Activated CD4-positive, alpha-beta T cell treated with anti-CD3 and anti-CD28 coated beads for 24 hours (primary cell): Measurements from ENCODE around the gene LTB4R.

ENCODE experiments used
- DNase-seq, 2 donors: peaks; one replicate each; pipeline ENCODE4 v3.0.0-alpha.2; 2020; ENCODE audit warnings: low read depth in 2 of 2

The LTB4R gene, protein sequence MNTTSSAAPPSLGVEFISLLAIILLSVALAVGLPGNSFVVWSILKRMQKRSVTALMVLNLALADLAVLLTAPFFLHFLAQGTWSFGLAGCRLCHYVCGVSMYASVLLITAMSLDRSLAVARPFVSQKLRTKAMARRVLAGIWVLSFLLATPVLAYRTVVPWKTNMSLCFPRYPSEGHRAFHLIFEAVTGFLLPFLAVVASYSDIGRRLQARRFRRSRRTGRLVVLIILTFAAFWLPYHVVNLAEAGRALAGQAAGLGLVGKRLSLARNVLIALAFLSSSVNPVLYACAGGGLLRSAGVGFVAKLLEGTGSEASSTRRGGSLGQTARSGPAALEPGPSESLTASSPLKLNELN

DNA sequence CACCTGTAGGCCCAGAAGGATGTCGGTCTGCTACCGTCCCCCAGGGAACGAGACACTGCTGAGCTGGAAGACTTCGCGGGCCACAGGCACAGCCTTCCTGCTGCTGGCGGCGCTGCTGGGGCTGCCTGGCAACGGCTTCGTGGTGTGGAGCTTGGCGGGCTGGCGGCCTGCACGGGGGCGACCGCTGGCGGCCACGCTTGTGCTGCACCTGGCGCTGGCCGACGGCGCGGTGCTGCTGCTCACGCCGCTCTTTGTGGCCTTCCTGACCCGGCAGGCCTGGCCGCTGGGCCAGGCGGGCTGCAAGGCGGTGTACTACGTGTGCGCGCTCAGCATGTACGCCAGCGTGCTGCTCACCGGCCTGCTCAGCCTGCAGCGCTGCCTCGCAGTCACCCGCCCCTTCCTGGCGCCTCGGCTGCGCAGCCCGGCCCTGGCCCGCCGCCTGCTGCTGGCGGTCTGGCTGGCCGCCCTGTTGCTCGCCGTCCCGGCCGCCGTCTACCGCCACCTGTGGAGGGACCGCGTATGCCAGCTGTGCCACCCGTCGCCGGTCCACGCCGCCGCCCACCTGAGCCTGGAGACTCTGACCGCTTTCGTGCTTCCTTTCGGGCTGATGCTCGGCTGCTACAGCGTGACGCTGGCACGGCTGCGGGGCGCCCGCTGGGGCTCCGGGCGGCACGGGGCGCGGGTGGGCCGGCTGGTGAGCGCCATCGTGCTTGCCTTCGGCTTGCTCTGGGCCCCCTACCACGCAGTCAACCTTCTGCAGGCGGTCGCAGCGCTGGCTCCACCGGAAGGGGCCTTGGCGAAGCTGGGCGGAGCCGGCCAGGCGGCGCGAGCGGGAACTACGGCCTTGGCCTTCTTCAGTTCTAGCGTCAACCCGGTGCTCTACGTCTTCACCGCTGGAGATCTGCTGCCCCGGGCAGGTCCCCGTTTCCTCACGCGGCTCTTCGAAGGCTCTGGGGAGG, at the start of gene LTB4R:
LTB4R (plus strand) TSS at position 857 of the 959 bp plus-strand sequence. CDS start 4,150 bp downstream, outside the sequence.
- DNase-seq, result peak in 1 of 2 donors; percentile 34

DNA sequence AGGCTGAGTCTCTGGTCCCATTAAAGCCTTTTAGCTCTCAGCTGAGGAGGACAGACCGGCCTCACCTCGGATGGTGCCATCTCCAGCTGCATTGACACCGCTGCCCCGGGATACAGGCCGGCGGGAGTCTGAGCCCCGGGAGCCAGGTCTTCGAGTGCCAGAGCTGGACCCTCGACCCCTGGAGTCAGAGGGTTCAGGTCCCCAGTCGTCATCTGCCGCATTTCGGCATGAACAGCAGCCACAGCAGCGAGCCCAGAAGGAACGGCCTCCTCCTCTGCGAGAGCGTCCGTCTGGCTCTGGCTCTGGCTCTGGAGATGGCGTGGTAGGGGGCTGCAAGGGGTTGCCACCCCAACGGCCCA, 49.4 kb upstream of the LTB4R start:
- no peak for DNase-seq

DNA sequence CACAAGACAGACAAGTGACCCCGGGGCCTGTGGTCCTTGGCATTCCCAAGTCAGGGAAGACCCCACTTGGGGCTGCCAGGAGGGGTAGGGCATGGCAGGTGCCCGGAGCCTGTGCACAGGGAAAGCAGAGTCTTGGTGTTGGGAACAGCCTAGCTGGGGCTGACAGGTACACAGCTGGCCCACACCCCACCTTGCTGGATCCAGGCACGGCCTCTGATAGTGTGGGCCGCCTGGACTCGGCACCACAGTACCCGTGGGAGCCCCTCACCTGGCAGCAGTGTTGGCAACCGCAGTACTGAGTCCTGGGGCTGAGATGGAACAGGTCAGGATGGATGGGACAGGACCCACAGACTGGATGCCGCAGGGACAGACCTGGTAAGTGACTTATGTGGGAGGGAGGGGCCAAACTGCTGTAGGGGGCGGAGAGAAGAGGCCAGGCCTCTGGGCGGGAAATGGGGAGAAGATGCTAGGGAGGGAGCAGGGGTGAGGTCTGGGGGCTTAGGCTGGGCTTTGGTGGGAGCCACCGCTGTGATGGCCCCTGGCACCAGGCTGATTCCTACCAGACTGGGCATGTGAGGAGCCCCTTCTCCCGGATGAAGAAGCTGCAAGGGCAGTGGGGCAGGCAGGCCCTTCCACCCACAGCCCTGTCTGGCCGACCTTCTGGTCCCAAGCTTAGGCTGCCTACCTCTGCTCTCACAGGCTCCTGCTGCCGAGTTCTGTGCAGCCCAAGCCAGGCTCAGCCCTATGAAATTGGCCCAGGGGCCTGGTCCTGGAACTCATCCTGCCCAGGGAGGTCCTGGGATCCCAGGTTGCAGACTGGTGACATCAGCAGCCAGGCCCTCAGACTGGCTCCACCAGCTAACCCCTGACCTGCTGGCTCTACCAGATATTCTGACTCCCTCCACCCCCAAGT, 48.2 kb upstream of the LTB4R start, which contains the start of gene TGM1:
TGM1 (minus strand) TSS at position 357 of the 913 bp plus-strand sequence. CDS start 825 bp downstream, outside the sequence.
- DNase-seq, result no peak

DNA sequence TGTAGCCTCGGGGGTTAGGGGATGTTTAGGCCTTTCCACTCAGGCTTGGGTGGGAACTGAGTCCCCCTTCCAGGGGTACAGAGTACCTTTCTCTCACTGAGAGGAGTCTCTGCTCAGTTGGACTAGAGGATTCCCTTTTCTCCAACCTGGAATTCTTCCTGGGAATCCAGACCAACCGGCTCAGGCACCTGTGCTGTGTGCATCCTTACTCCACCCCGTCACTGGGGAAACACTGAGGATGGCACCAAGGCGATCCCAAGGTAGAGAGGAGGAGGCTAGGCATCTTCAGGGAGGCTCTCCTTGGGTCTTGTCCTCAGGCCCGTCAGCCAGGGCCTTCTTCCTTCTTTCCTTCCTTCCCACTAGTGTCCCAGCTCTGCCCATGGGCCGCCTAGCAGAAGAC, 47.5 kb upstream of the LTB4R start:
- no peak for DNase-seq

DNA sequence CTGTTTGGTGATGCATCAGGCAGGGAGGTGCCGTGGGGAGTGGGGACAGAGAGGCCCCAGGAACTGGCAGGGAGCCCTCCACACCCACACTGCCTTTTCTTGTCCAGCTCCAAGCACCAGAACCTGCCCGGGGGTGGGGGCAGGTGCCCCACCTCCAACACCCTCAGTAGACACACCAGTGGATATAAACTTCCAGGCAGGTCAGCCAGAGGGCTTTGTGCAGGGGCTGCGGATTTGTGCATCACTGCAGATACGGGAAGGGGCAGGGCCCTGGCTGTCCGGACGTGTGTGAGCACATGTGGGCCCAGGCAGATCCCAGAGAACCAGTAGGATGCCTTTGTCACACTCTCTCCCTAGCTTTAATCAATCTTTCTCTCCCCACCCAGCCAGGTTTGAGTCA, 47.0 kb upstream of the LTB4R start:
- DNase-seq, result no peak

DNA sequence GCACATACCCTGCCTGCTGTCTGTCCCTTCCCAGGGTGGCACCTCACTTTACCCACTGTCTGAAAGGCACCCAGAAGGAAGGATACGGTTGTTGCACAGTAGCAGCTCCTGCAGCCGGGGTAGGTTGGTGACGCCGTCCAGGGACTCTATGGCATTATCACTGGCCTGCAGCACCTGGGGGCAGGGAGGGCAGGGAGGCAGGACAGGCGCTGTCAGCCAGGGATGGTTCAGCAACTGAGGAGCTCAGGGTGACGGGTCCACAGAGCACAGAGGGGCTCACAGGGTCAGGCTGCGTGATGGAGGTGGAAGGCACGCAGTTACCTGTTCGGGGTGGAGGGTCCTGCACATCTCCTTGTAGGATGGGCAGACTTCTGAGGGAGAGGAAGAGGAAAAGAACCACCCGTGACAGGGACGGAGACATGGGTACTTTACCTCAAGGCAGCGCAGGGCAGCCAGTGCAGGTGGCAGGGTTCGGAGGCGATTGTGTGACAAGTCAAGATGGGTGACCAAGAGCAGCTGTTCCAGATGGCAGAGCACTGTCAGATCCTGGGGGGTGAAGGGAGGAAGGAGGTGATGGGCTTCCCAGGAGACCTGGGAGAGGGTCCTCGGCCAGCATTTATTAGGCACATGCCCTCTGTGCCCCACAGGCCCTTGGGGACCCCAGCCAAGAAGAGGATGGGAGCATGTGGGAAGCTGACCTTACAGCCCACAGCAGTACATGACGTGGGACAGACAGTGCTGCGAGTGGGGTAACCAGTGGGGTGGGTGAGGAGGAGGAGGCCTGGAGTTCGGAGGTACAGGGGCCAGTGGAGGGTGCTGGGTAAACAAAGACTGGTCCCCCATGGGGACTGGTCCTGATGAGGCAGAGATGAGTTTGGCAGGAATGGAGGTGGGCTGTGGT, 44.7 kb upstream of the LTB4R start:
- no peak for DNase-seq

DNA sequence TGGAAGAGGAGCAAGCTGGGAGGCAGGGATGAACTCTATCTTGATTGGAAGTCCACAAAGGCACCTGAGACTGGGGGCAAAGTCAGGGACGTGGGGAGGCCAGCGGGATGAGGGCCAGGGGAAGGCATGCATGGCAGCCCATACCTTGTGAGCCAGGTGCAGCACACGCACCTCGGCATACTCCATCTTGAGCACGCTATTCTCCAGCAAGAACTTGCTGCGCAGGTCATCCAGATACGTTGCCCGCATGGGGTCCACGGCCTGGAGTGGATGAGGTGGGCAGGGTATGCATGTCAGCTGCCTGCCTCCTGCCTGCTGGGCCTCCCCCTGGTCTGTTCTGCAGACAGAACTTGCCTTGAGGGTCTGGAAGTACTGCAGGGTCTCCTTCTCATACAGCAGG, 43.8 kb upstream of the LTB4R start:
- DNase-seq, result no peak

DNA sequence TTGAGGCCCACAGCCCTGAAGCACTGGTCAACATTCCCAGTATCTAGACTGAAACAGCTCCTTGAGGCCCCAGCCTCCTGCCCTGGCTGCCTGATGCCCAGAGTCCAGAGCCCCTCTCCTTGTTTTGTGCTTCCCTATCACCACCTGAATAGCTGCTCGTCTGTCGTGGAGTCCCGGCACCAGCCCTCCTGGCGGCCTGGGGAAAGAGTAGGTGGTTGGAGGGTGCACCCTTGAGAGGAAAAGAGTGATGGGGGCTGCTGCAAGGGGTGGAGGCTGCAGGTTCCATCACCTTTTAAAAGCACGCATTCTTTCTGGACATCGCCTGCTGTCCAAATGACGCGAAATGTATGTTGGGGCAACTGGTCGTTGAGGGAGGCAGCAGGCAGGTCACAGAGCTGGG, 43.1 kb upstream of the LTB4R start:
- no peak for DNase-seq

DNA sequence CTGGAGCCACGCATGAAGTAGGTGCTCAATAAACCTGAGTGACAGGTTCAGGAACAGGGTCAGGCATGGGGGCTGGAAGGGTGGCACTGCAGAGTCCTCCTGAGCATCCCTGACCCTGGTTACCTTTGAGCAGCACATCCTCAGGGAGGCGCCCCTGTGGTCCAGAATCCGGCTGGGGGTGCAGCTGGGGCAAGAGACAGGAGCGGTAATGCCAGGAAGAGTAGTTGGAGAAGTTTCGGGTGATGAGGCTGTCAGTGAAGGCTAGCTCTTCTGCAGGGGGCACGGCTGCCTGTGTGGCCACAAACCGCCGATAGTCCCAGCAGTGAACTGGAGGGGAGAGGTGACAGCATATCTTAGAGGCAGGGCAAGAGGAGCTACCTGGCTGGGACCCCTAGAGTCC, 41.9 kb upstream of the LTB4R start:
- DNase-seq, result no peak

DNA sequence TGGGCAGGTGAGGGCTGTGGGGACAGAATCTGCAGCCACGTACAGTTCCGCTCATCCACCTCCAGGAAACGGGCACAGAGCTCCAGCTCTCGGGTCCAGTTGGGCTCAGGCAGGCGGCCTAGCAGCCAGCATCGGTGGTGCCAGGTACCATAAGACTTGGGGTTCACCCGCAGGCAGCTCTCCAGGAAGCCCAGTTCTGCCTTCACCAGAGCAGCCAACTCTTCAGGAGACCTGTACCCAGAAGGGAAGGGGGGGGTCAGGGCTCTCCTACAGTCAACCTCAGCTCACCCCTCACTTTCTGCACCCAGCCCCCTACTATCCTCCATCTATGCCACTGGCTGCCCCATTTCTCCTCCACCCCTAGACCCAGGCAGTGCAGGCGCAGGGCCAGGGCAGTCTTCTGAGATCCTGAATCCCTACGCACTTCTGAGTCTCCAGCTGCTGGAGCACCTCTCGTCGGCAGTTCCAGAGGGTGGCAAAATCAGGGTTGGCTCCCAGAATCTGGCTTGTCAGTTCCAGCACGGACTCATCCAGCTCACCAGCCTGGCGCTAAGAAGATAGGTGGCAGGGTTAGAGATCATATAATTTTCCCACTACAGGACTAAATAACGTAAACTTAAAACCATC, 41.3 kb upstream of the LTB4R start:
- DNase-seq, result no peak

DNA sequence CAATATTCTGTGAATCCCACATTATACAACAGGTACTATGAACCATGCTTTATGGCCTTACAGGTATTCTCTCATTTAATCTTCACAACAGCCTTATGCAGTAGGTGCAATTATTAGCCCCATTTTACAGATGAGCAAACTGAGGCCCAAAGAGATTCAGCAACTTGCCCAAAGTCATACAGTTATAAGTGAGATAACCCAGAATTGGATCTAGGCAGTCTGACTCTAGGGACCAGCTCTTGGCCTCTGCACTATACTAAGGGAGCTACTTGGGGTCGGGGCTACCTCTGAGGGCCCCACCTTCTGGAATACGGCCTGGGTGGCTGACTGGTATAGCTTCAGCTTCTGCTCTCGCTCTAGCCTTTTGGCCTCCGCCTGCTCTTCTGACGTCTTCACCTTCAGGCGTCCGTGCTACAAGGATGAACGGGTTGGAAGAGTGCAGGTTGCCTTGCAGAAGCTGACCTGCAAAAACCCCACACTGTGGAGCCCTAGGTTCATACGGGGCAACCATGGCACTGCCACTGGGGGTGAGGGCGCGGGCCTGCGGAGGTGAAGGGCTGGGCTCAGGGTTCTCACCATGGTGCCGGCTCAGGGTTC, 40.7 kb upstream of the LTB4R start:
- DNase-seq, result no peak

DNA sequence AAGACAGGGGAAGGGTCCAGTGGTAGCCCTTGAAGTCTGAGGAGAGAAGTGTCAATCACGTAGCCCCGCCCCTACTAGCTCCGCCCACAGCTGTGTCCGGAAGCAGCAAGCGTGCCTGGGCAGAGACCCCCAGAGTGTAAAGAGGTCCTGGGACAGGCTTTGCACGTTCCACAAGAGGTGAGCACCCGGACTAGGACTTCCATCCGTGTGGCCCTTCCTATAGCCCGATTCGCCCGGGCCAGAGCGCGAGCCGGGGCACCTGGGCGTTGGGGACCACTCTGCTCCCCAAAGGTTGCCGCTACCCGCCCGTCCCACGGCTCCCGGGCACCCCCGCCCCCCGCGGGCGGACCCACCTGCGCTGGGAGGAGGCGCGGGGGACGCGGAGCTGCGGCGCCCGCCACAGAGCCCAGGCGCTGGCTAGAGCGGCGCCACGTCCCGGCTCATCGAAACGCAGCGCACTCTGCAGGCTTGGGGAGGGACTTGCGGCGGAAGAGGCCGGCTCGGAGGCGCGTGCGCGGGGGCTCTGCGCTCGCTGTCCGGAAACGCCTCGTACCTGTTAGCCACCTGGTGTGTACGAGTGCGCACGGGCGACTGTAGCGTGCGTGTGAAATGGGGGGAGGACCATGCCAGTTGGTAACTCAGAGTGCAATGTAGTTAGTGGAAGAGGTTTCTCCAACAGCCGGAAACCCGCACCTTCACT, 40.0 kb upstream of the LTB4R start, which contains the start of gene RABGGTA:
RABGGTA (minus strand) TSS at position 464 of the 700 bp plus-strand sequence. CDS start 482 bp downstream, outside the sequence.
- DNase-seq, result peak; percentile 72 to 82

DNA sequence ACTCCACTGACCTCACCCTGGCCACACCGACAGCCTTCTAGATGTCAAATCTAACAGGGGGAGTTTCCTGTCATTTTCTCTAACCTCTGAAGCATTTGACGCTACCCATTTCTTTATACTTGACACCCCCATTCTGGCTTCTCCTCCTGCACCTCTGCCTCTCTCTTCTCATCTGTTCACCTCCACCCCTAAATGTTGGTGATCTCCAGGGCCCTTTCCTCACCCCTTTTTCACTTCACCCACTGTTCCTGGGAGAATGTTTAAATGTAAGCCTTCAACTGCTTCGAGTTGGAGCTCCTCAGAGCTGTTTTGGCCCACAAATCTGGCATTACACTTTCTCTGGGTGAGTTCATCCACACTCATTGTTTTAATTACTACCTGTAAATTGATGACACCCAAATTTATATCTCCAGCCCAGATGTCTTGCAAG, 39.5 kb upstream of the LTB4R start:
- no peak for DNase-seq

DNA sequence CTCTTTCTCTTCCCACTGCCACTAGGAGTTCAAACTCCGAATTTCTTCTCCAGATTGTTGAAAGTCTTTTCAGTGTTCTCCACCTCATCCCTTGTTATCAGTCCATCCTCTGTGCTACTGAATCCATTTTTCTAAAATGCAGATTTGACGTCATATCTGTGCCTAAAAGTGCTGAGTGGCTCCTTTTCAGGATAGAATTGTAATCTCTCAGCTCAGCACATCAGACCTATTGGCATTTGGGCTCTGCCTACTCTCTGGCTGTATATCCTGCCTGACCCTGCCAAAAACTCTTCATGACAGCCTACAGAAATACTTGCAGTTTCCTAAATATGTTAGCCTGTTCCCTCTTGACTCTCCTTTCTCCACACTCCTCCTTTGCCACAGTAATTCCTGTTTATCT, 38.8 kb upstream of the LTB4R start:
- no peak for DNase-seq

DNA sequence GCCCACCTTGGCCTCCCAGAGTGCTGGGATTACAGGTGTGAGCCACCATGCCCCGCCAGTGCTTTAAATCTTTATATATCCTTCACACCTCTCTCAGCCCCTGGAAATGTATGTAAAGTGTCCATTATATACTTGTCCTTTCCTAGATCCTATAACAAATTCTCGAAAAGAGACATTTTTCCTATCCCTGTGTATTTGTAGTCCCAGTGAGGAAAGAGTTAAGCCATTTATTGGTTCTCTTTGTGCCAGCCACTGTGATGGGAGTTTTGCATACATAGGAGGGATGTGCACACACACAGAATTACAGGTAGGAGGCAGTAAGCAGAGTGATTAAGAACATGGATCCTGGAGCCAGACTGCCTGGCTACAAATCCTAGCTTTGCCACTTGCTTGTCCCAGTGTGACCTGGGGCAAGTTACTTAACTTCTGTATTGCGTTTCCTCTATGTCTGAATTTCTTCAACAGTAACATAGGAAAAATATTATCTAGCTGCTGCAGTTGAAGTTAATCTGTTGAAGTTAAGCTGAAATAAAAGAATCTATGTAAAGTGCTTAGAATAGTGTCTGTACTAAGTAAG, 37.8 kb upstream of the LTB4R start:
- no peak for DNase-seq

DNA sequence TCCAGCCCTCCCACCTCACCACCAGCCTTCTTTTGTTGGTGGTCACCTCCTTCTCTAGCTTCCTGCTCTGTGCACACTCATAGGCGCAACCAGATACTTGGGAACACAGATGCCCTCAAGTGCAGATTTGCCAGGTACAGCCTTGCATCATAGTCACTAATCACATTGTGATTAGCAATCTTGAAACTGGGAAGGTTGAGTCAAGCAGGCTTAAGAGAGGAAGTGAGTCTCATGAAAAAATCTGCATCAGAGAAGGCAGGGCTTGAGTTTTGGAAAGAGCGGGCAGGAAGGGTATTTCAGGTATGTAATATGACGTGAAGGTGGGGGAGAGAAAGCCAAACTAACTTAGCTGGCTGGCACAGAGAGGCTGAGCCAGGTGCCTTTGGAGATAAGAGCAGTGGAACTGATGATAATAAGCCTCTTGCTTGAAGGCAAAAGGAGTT, 37.2 kb upstream of the LTB4R start:
- peak; percentile 26 to 49 for DNase-seq

DNA sequence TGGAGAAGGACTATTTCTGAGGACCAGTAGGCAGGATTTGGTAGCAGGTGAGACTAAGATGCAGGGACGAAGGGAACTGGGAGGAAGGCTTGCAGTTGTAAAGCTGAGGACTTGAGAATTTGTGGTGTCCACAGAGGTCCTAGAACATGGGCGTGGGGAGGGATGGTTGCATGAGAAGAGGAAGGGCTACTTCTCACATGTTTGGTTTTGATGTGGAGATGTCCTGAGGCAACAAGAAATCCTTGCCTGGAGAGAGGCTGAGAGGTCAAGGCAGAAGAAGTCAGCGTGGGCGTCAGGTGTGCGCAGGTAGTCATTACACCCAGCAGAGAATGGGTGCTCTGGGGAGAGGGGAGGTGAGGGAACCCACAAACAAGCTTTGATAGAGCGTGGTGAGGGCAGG, 34.2 kb upstream of the LTB4R start:
- DNase-seq, result no peak

DNA sequence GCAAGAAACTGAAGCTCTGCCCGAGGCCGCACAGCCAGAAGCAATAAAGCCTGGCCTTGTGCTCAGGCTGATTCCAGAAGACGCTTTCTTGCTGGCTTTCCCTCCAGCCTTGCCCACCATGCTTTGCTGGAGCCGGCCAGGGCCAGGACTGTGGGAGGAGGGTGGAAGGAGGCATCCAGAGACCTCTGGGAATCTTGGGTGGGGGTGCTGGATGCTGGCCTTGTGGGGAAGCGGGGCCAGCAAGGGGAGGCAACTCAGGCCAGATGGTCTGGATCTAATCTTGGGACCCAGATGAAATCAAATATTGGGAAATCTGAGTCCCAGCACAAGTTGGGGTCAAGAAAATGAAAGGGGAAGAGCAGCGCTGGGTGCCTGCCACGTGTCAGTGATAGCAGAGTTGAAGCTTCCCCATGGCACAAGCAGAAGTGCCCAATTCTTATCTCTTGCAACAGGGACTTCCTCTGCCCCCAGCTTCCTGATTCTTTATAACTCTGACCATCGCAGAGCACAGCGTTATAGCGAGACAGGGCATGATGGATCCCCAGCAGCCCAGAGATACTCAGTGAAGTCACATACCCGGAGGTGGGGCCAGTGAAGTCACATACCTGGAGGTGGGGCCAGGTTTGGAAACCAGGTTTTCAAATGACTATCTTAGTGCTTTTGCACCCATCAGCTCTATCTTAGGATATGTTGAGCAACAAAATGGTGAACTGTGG, 33.5 kb upstream of the LTB4R start:
- DNase-seq, result no peak
